Mesenchymal stem cell (in vitro differentiated cells and primary cell): ENCODE data around the gene TAMM41.

ENCODE experiments used
- DNase-seq: peaks from one replicate; pipeline ENCODE4 v3.0.0-alpha.2; 2013
- H2AFZ ChIP-seq: one replicate; pipeline ENCODE4 v1.6.1; 2013; ENCODE audit warnings: low read depth, mild to moderate bottlenecking, control low read depth, inconsistent platforms, low read length, moderate library complexity
- H2AK5ac ChIP-seq: 2 replicates; pipeline ENCODE4 v1.6.1; 2013; ENCODE audit warnings: low read length, moderate library complexity, mild to moderate bottlenecking, inconsistent platforms; ENCODE audit not compliant: severe bottlenecking
- H2BK120ac ChIP-seq: one replicate; pipeline ENCODE4 v1.6.1; 2013; ENCODE audit warnings: low read depth, mild to moderate bottlenecking, inconsistent platforms, low read length, moderate library complexity
- H2BK12ac ChIP-seq, 2 experiments: one replicate each; pipeline ENCODE4 v1.6.1; 2013; ENCODE audit warnings: inconsistent platforms in 2 of 2, low read length in 2 of 2, mild to moderate bottlenecking in 2 of 2, moderate library complexity in 2 of 2, control low read depth in 1 of 2
- H2BK15ac ChIP-seq: one replicate; pipeline ENCODE4 v1.6.1; 2013; ENCODE audit warnings: mild to moderate bottlenecking, low read depth, inconsistent platforms; ENCODE audit not compliant: poor library complexity, severe bottlenecking
- H2BK5ac ChIP-seq: 2 replicates; pipeline ENCODE4 v1.6.1; 2013; ENCODE audit warnings: low read depth, mild to moderate bottlenecking, low read length, control low read depth, inconsistent platforms; ENCODE audit not compliant: poor library complexity, severe bottlenecking
- H3K14ac ChIP-seq, 2 experiments: one replicate each; pipeline ENCODE4 v1.6.1; 2013; ENCODE audit warnings: inconsistent platforms in 2 of 2, low read length in 2 of 2, control low read depth in 1 of 2, mild to moderate bottlenecking in 1 of 2, moderate library complexity in 1 of 2
- H3K18ac ChIP-seq, 2 experiments: one replicate each; pipeline ENCODE4 v1.6.1; 2013; ENCODE audit warnings: inconsistent platforms in 2 of 2, low read length in 2 of 2, control low read depth in 1 of 2, low read depth in 1 of 2, mild to moderate bottlenecking in 1 of 2
- H3K23ac ChIP-seq, 2 experiments: one replicate each; pipeline ENCODE4 v1.6.1; 2013; ENCODE audit warnings: inconsistent platforms in 2 of 2, low read length in 2 of 2, mild to moderate bottlenecking in 2 of 2, moderate library complexity in 2 of 2, control low read depth in 1 of 2
- H3K27ac ChIP-seq: 2 replicates; pipeline ENCODE4 v1.5.1; 2013; ENCODE audit warnings: mild to moderate bottlenecking, moderate library complexity, low read length, control low read depth, inconsistent platforms; ENCODE audit not compliant: poor library complexity, severe bottlenecking
- H3K27me3 ChIP-seq, 2 experiments: 2 replicates each; pipeline versions ENCODE4 v1.6.1 to v1.7.0; 2013; ENCODE audit warnings: low read length in 2 of 2, mild to moderate bottlenecking in 2 of 2, moderate library complexity in 2 of 2, control low read depth in 1 of 2, inconsistent platforms in 1 of 2; ENCODE audit not compliant: control insufficient read depth in 1 of 2, insufficient read depth in 1 of 2
- H3K36me3 ChIP-seq, 2 experiments: 2 replicates each; pipeline versions ENCODE4 v1.6.1 to v1.7.0; 2013; ENCODE audit warnings: low read length in 2 of 2, control low read depth in 1 of 2, inconsistent platforms in 1 of 2, low read depth in 1 of 2, mild to moderate bottlenecking in 1 of 2; ENCODE audit not compliant: insufficient read depth in 2 of 2, control insufficient read depth in 1 of 2
- H3K4ac ChIP-seq, 2 experiments: one replicate each; pipeline ENCODE4 v1.6.1; 2013; ENCODE audit warnings: inconsistent platforms in 2 of 2, low read length in 2 of 2, mild to moderate bottlenecking in 2 of 2, moderate library complexity in 2 of 2, control low read depth in 1 of 2, low read depth in 1 of 2
- H3K4me1 ChIP-seq: 2 replicates; pipeline ENCODE4 v1.6.1; 2013; ENCODE audit warnings: low read depth, low read length, control low read depth; ENCODE audit not compliant: control insufficient read depth, insufficient read depth
- H3K4me2 ChIP-seq: 2 replicates; pipeline ENCODE4 v1.6.1; 2013; ENCODE audit warnings: low read length, mild to moderate bottlenecking, inconsistent platforms; ENCODE audit not compliant: poor library complexity, severe bottlenecking
- H3K4me3 ChIP-seq, 2 experiments: 2 replicates each; pipeline versions ENCODE4 v1.5.1 to v1.7.0; 2013; ENCODE audit warnings: low read length in 2 of 2, mild to moderate bottlenecking in 2 of 2, control low read depth in 1 of 2, low read depth in 1 of 2; ENCODE audit not compliant: insufficient read depth in 1 of 2
- H3K79me1 ChIP-seq: replicated peaks from 2 replicates; pipeline ENCODE4 v1.6.1; 2013; ENCODE audit warnings: mild to moderate bottlenecking, control low read depth, low read length, inconsistent platforms; ENCODE audit not compliant: poor library complexity, severe bottlenecking
- H3K9ac ChIP-seq: 2 replicates; pipeline ENCODE4 v1.7.0; 2013; ENCODE audit warnings: mild to moderate bottlenecking, low read length, moderate library complexity
- H3K9me3 ChIP-seq: 2 replicates; pipeline ENCODE4 v1.7.0; 2013; ENCODE audit warnings: mild to moderate bottlenecking, low read length; ENCODE audit not compliant: control insufficient read depth
- H4K8ac ChIP-seq: one replicate; pipeline ENCODE4 v1.6.1; 2013; ENCODE audit warnings: inconsistent platforms, mild to moderate bottlenecking, low read length, moderate library complexity
- H4K91ac ChIP-seq: one replicate; pipeline ENCODE4 v1.6.1; 2013; ENCODE audit warnings: mild to moderate bottlenecking, low read length, inconsistent platforms
- WGBS: methylation state at CpG from one replicate; pipeline ENCODE4 v1.1.7; 2013; ENCODE audit warnings: mixed read lengths; 5-methylcytosine and 5-hydroxymethylcytosine counted together

TAMM41 gene

DNA sequence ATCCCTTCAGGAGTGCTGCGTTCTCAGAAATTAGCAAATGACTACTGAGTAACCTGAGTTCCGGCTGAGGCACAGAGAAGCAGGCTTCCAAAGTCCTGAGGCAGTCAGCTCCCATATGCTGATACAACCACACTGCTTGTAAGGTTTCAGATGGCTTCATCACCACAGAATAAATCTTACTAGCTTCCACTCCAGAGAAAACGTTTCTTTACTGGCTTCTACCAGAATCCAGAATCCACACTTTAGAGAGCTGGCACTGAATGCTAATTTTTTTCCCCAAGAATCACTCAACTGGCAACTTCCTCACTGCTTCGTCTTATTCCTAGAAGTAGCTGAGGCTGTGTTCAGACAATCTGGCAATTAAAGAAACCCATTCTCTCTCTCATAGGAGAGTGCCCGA is 21.4 kb downstream of the TAMM41 start:
- no peak overlapping the region for H4K8ac ChIP-seq
- no peak overlapping the region for H4K91ac ChIP-seq
- H2BK120ac ChIP-seq, result no peak overlapping the region
- H3K4me3 ChIP-seq, result no peak overlapping the region
- no peak overlapping the region for H3K4ac ChIP-seq
- H3K27me3 ChIP-seq, result no peaks in the 10 kb centered on the region
- H3K36me3 ChIP-seq, result peaks cover 18 to 86% of the 10 kb centered on the region in 2 experiments
- H3K9me3 ChIP-seq, result no peaks in the 10 kb centered on the region
- H3K4me1 ChIP-seq, result peaks cover 12% of the 10 kb centered on the region
- no peak overlapping the region for H2BK12ac ChIP-seq
- H2BK5ac ChIP-seq, result no peak overlapping the region
- WGBS, result 87% methylated on average over 5 of the region's 5 CpGs
- no peak overlapping the region for H2BK15ac ChIP-seq
- no peak overlapping the region for H3K18ac ChIP-seq
- H3K27ac ChIP-seq, result no peak overlapping the region
- no peak overlapping the region for H2AFZ ChIP-seq
- peaks cover 17% of the 10 kb centered on the region for H3K79me1 ChIP-seq
- H3K14ac ChIP-seq, result no peak overlapping the region
- no peak overlapping the region for H3K4me2 ChIP-seq
- H3K23ac ChIP-seq, result no peak overlapping the region
- DNase-seq, result no peak
- H3K9ac ChIP-seq, result no peak overlapping the region
- H2AK5ac ChIP-seq, result peak overlapping the region; percentile 19

DNA sequence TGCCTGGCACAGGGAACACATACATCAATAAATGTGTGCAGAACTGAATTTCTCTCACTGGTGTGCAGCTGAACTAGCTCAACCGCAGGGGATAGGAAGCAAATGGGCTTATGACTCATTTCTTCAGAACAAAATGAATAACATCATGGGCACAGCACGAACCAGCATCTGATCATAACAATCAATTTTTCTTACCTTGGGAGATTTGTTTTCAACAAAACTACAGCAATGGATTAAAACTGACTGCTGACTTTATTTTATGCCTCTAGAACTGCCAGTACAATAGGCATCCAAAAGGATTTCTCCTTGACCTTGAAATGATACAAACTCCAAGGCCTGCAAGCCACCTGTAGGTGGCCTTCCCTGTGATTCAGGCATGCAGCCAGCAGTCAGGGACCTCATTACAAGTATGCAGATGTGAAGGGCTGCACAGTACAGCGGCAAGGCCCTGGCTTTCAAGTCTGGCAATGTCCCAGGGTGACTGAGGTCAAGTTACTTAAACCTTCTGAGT is 26.1 kb downstream of the TAMM41 start:
- Histone ChIP-seq H2BK120ac (no peak overlapping the region), H2BK5ac (no peak overlapping the region), H3K36me3 (peaks cover 12 to 79% of the 10 kb centered on the region in 2 experiments), H2BK15ac (no peak overlapping the region), H3K27ac (peak overlapping the region; percentile 36), H3K79me1 (peaks cover 17% of the 10 kb centered on the region), H3K4ac (no peak overlapping the region), H2BK12ac (no peak overlapping the region), H2AK5ac (no peak overlapping the region), H4K8ac (no peak overlapping the region), H3K4me3 (no peak overlapping the region), H4K91ac (no peak overlapping the region), H2AFZ (no peak overlapping the region), H3K9me3 (no peaks in the 10 kb centered on the region), H3K14ac (no peak overlapping the region), H3K4me1 (peaks cover 8% of the 10 kb centered on the region), H3K18ac (no peak overlapping the region), H3K27me3 (no peaks in the 10 kb centered on the region), H3K9ac (no peak overlapping the region), H3K23ac (no peak overlapping the region), H3K4me2 (no peak overlapping the region)
- WGBS, result 71% methylated on average over 3 of the region's 3 CpGs
- DNase-seq, result peak; percentile 48

DNA sequence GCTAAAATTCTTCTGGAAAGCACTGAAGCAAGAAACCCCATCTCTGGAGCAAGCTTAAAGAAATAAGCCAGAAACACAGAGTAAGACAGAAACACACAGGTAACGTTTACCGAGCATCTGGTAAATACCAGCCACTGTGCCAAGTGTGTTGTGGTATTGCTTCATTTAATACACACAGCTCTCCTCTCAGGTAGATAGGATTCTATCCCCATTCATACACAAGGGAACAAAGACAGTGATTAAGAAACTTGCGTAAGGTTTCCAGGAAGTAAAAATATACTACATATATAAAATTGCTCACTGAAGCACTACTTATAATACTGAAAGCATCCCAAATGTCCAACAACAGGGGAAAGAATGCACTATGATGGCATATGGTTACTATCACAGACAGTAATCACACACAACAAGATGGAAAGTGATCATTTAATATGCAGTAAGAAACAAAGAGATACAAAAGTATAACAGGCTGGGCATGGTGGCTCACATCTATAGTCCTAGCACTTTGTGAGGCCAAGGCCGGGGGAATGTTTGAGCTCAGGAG is 27.5 kb downstream of the TAMM41 start:
- Histone ChIP-seq H3K4ac (no peak overlapping the region), H2BK5ac (no peak overlapping the region), H2BK12ac (no peak overlapping the region), H3K9me3 (no peaks in the 10 kb centered on the region), H3K79me1 (peaks cover 8% of the 10 kb centered on the region), H2BK120ac (no peak overlapping the region), H3K18ac (no peak overlapping the region), H3K23ac (no peak overlapping the region), H2AFZ (no peak overlapping the region), H2AK5ac (no peak overlapping the region), H3K4me1 (peaks cover 6% of the 10 kb centered on the region), H3K27ac (no peak overlapping the region), H3K4me2 (no peak overlapping the region), H4K91ac (no peak overlapping the region), H4K8ac (no peak overlapping the region), H3K4me3 (no peak overlapping the region), H3K27me3 (no peaks in the 10 kb centered on the region), H3K9ac (no peak overlapping the region), H3K14ac (no peak overlapping the region), H3K36me3 (peaks cover 9 to 79% of the 10 kb centered on the region in 2 experiments), H2BK15ac (no peak overlapping the region)
- 91% methylated on average over 2 of the region's 4 CpGs for WGBS
- DNase-seq, result no peak

- Histone ChIP-seq H3K27ac (no peak overlapping the region), H3K4me2 (no peak overlapping the region), H3K79me1 (peaks cover 5% of the 10 kb centered on the region), H3K18ac (no peak overlapping the region), H2AFZ (no peak overlapping the region), H2BK15ac (no peak overlapping the region), H2BK12ac (no peak overlapping the region), H3K27me3 (no peaks in the 10 kb centered on the region), H4K8ac (no peak overlapping the region), H2BK120ac (no peak overlapping the region), H3K9ac (no peak overlapping the region), H2AK5ac (no peak overlapping the region), H3K4me1 (peaks cover 6% of the 10 kb centered on the region), H3K4ac (no peak overlapping the region), H3K9me3 (no peaks in the 10 kb centered on the region), H3K14ac (no peak overlapping the region), H3K36me3 (peaks cover 9 to 85% of the 10 kb centered on the region in 2 experiments), H3K23ac (no peak overlapping the region), H4K91ac (no peak overlapping the region), H3K4me3 (no peak overlapping the region), H2BK5ac (no peak overlapping the region)
- DNase-seq, result peak; percentile 21
- 78% methylated on average over 2 of the region's 5 CpGs for WGBS
Measured at GRCh38 chr3:11818033-11818432, 28.7 kb downstream of the TAMM41 start.
